ENCODE data around the gene PLD4. TPM values are rescaled to one million over a fixed set of nuclear protein-coding genes. Genes with fewer than 3 reads are reported as not detected.
A peak's percentile ranks its signal among the peaks of the same experiment; 100 is the strongest.

The PLD4 gene
- total RNA-seq, 1 experiment from 2014 or later, result 0.07 TPM

GRCh38 chr14:104893435-104894207 lies 31.1 kb upstream of the PLD4 start:
- CTCF ChIA-PET, result interaction anchor here (1.4 to 2.6 kb wide), 2 partner anchors 47 to 125 kb away, joined by 5 to 11 read pairs; no protein-coding TSS in a partner anchor
- no peak for ATAC-seq
- POLR2A ChIA-PET, result no interaction called here

GRCh38 chr14:104894331-104895206 lies 30.1 kb upstream of the PLD4 start:
- ATAC-seq (no peak), DNase-seq (ENCODE audit: low spot score) (no peak)
- Mint-ChIP-seq H3K36me3 (no peaks in the 10 kb centered on the region), H3K4me3 (no peak overlapping the region), H3K9me3 (no peaks in the 10 kb centered on the region), H3K27ac (no peak overlapping the region), H3K27me3 (ENCODE audit: low read depth) (no peaks in the 10 kb centered on the region; the same call in 1 of the 2 replicates), H3K4me1 (peaks cover 2% of the 10 kb centered on the region; the same call in 1 of the 2 replicates)
- TF ChIP-seq GTF2I (CRISPR knock-in tag; conservative IDR thresholded peaks at IDR 0.05) (no peak), MXD4 (CRISPR knock-in tag; IDR thresholded peaks at IDR 0.05; ENCODE audit: borderline replicate concordance) (no peak), NR1H2 (CRISPR knock-in tag; IDR thresholded peaks at IDR 0.05) (no peak), JAZF1 (CRISPR knock-in tag; IDR thresholded peaks at IDR 0.05) (no peak), CTCF (IDR thresholded peaks at IDR 0.05) (no peak), ZSCAN18 (CRISPR knock-in tag; IDR thresholded peaks at IDR 0.05) (no peak), FOXJ3 (CRISPR knock-in tag; IDR thresholded peaks at IDR 0.05; ENCODE audit: borderline replicate concordance) (no peak), FOXP1 (CRISPR knock-in tag; IDR thresholded peaks at IDR 0.05; ENCODE audit: borderline replicate concordance) (no peak), CBFB (CRISPR knock-in tag; IDR thresholded peaks at IDR 0.05; ENCODE audit: low read depth) (no peak), CDX4 (CRISPR knock-in tag; IDR thresholded peaks at IDR 0.05; ENCODE audit: borderline replicate concordance) (no peak), GRHL2 (CRISPR knock-in tag; IDR thresholded peaks at IDR 0.05; ENCODE audit: insufficient replicate concordance, severe bottlenecking) (no peak), MAX (CRISPR knock-in tag; IDR thresholded peaks at IDR 0.05) (no peak)
- POLR2A ChIA-PET, result no interaction called here
- CTCF ChIA-PET, result interaction anchor here (0.6 to 3.2 kb wide), 10 partner anchors 18 to 276 kb away, joined by 3 to 26 read pairs (median 8); partner anchors contain the start of gene PLD4

More at GRCh38 chr14:104893435-104894207, 31.1 kb upstream of the PLD4 start:
- Mint-ChIP-seq H3K27me3 (ENCODE audit: low read depth) (no peaks in the 10 kb centered on the region; the same call in 1 of the 2 replicates), H3K4me1 (peaks cover 2% of the 10 kb centered on the region; the same call in 1 of the 2 replicates), H3K27ac (no peak overlapping the region), H3K36me3 (no peaks in the 10 kb centered on the region), H3K9me3 (no peaks in the 10 kb centered on the region), H3K4me3 (no peak overlapping the region)
- peak; percentile 12 for DNase-seq (ENCODE audit: low spot score)
- TF ChIP-seq CBFB (CRISPR knock-in tag; IDR thresholded peaks at IDR 0.05; ENCODE audit: low read depth), result no peak
- TF ChIP-seq ZNF423 (CRISPR knock-in tag; IDR thresholded peaks at IDR 0.05), result no peak
- TF ChIP-seq FOXP4 (CRISPR knock-in tag; IDR thresholded peaks at IDR 0.05), result no peak
- TF ChIP-seq ETV6 (CRISPR knock-in tag; IDR thresholded peaks at IDR 0.05), result no peak
- no peak for TF ChIP-seq RELA (CRISPR knock-in tag; IDR thresholded peaks at IDR 0.05; ENCODE audit: borderline replicate concordance)
- TF ChIP-seq TEAD4 (CRISPR knock-in tag; IDR thresholded peaks at IDR 0.05), result no peak
- TF ChIP-seq ATF1 (CRISPR knock-in tag; IDR thresholded peaks at IDR 0.05), result no peak

Measured in WTC11 (cell line).